ENCODE measurements around the gene TXNDC17. TPM values are rescaled to one million over a fixed set of nuclear protein-coding genes. Genes with fewer than 3 reads are reported as not detected.

Gene TXNDC17
- total and polyA plus RNA-seq, 2 of the 4 experiments (the other 2 are of a cell fraction), result 45.0 to 494 TPM

DNA sequence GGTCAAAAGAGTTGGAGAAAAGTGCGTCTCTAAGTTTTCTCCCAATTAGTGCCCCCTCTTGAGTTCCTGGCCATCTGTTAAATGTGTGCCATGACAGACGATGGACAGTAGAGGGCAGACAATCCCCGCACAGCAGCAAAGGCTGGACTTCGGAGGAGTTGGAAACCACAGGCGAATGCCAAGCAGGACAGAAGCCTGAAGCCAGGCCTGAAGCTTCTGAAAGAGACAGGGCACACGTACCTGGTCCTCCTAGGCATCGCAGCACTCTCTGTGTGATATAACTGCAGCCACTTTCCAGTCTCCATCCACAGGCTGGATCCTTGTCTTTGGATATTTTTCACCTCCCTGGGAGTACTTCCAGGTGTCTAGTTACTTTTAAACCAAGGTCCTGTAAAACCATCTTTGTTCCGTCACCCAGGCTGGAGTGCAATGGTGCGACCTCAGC lies 25.2 kb downstream of the TXNDC17 start:
- POLR2A ChIA-PET (ENCODE audit: unreplicated experiment), result no interaction called here
- in situ Hi-C loops (cut with MboI; ENCODE audit: low sequenced_read_pairs) (loop anchor here (10.0 kb wide), 3 partner anchors 129 to 349 kb away; partner anchors contain the start of genes RNASEK and TEKT1), dilution Hi-C loops (cut with HindIII; ENCODE audit: low sequenced_read_pairs, unreplicated experiment) (no loop called here), intact Hi-C loops (cut with micrococcal nuclease) (loop anchor here (1.0 to 10.0 kb wide), 7 partner anchors 89 to 356 kb away; partner anchors contain the start of gene XAF1)
- Histone ChIP-seq H2AK5ac (ENCODE audit: low read depth, low read length) (no peak overlapping the region), H3K79me1 (ENCODE audit: low read depth in 1 of 2, low read length in 2 of 2) (no peaks in the 10 kb centered on the region), H3K4me2 (ENCODE audit: low read depth, low read length) (no peak overlapping the region), H3K9me1 (ENCODE audit: insufficient read depth, low read length) (no peaks in the 10 kb centered on the region), H4K5ac (ENCODE audit: low read depth, low read length) (no peak overlapping the region), H3K4me1 (ENCODE audit: control insufficient read depth, insufficient read depth, low read length) (no peaks in the 10 kb centered on the region), H3K9me3 (ENCODE audit: control insufficient read depth, insufficient read depth, low read length) (no peaks in the 10 kb centered on the region), H2AFZ (replicated peaks; ENCODE audit: low read length, poor library complexity) (no peak overlapping the region), H3K18ac (ENCODE audit: low read depth, low read length) (no peak overlapping the region), H3K14ac (replicated peaks; ENCODE audit: low read depth, low read length) (no peak overlapping the region), H4K91ac (ENCODE audit: insufficient read depth, low read depth, low read length) (no peak overlapping the region), H2BK120ac (ENCODE audit: low read depth, low read length) (no peak overlapping the region), H3K23ac (ENCODE audit: low read depth, low read length) (no peak overlapping the region), H3K27ac (ENCODE audit: insufficient read depth, low read length) (no peak overlapping the region), H3K27me3 (ENCODE audit: control insufficient read depth, insufficient read depth, low read length) (peaks cover 29% of the 10 kb centered on the region), H2BK15ac (ENCODE audit: low read depth, low read length) (no peak overlapping the region), H3K9ac (ENCODE audit: low read depth, low read length) (no peak overlapping the region), H3K4me3 (ENCODE audit: insufficient read depth, low read depth, low read length) (no peak overlapping the region), H2BK5ac (ENCODE audit: low read depth, low read length, poor library complexity, severe bottlenecking) (no peak overlapping the region), H4K8ac (ENCODE audit: low read depth in 2 of 2, low read length in 2 of 2) (no peak overlapping the region), H3K4ac (ENCODE audit: low read depth, low read length) (no peak overlapping the region), H2BK20ac (ENCODE audit: low read depth, low read length) (no peak overlapping the region), H2AK9ac (replicated peaks; ENCODE audit: low read depth, low read length, poor library complexity) (no peak overlapping the region), H3K56ac (ENCODE audit: extremely low read depth, insufficient read depth, low read length) (no peak overlapping the region), H4K20me1 (ENCODE audit: insufficient read depth, low read length) (no peaks in the 10 kb centered on the region), H3K36me3 (ENCODE audit: control insufficient read depth, insufficient read depth, low read length) (no peaks in the 10 kb centered on the region)
- TF ChIP-seq CTCF (conservative IDR thresholded peaks at IDR 0.05; ENCODE audit: low read depth, low read length), result peak; percentile 97
- TF ChIP-seq USF2 (IDR thresholded peaks at IDR 0.05; ENCODE audit: low read depth, low read length), result no peak
- TF ChIP-seq ELK1 (IDR thresholded peaks at IDR 0.05; ENCODE audit: borderline replicate concordance, low read depth, low read length), result no peak
- TF ChIP-seq RAD21 (IDR thresholded peaks at IDR 0.05; ENCODE audit: low read length), result peak; percentile 98
- no peak for TF ChIP-seq CEBPB (IDR thresholded peaks at IDR 0.05; ENCODE audit: low read depth, low read length)
- TF ChIP-seq MAFK (IDR thresholded peaks at IDR 0.05; ENCODE audit: low read depth, low read length), result no peak
- TF ChIP-seq BHLHE40 (IDR thresholded peaks at IDR 0.05; ENCODE audit: low read depth, low read length), result no peak
- no peak for TF ChIP-seq RFX5 (IDR thresholded peaks at IDR 0.05; ENCODE audit: low read depth, low read length)
- no peak for TF ChIP-seq NFE2L2 (IDR thresholded peaks at IDR 0.05; ENCODE audit: low read depth, low read length)
- TF ChIP-seq SMC3 (IDR thresholded peaks at IDR 0.05; ENCODE audit: low read depth, low read length), result peak; percentile 94
- TF ChIP-seq RCOR1 (IDR thresholded peaks at IDR 0.05; ENCODE audit: insufficient replicate concordance, low read length), result no peak
- no peak for TF ChIP-seq FOS (IDR thresholded peaks at IDR 0.05; ENCODE audit: low read depth, low read length)
- TF ChIP-seq MXI1 (IDR thresholded peaks at IDR 0.05; ENCODE audit: borderline replicate concordance, low read depth, low read length), result no peak
- TF ChIP-seq CHD1 (IDR thresholded peaks at IDR 0.05; ENCODE audit: low read depth, low read length), result no peak
- peak; percentile 29; the same call in 1 of the 2 replicates for TF ChIP-seq MAZ (IDR thresholded peaks at IDR 0.05; ENCODE audit: borderline replicate concordance, low read depth, low read length)
- no peak; the same call in 1 of the 2 replicates for TF ChIP-seq POLR2A (IDR thresholded peaks at IDR 0.05; ENCODE audit: low read depth, low read length)
- BruUV-seq (replicated peaks), result no TSS peak
- CTCF ChIA-PET, result interaction anchor here (0.5 to 1.4 kb wide), 8 partner anchors 56 to 245 kb away, joined by 3 to 9 read pairs (median 3); no protein-coding TSS in a partner anchor
- 0% methylated on average over 3 of the region's 9 CpGs; no CpG with 5 or more reads in 1 of the 2 experiments for WGBS, 2 experiments (ENCODE audit: extremely low coverage in 2 of 2, insufficient read length in 1 of 2)
- DNase-seq, result peak; percentile 79
- ATAC-seq (ENCODE audit: low read depth), result peak; percentile 100

Measured in IMR-90 (cell line).